A673 (cell line): ENCODE measurements around the gene CDH4.

Source experiments
- EZH2 ChIP-seq: fragments of 200-600 bp; sonication (generic); IDR thresholded peaks from 2 replicates; pipeline ENCODE4 v1.6.1; 2017; ENCODE audit warnings: borderline replicate concordance, low read depth, mild to moderate bottlenecking, mixed read lengths, antibody characterized with exemption, low read length; ENCODE audit not compliant: poor library complexity, severe bottlenecking
- TF ChIP-seq, protein P1 (sequence below): fragments of 300-800, 200-600 bp; sonication (generic); conservative IDR thresholded peaks from 2 replicates; pipeline ENCODE4 v1.5.1; 2017; ENCODE audit warnings: low read depth, mild to moderate bottlenecking, antibody characterized with exemption, low read length, moderate library complexity, mixed read lengths

DNA sequence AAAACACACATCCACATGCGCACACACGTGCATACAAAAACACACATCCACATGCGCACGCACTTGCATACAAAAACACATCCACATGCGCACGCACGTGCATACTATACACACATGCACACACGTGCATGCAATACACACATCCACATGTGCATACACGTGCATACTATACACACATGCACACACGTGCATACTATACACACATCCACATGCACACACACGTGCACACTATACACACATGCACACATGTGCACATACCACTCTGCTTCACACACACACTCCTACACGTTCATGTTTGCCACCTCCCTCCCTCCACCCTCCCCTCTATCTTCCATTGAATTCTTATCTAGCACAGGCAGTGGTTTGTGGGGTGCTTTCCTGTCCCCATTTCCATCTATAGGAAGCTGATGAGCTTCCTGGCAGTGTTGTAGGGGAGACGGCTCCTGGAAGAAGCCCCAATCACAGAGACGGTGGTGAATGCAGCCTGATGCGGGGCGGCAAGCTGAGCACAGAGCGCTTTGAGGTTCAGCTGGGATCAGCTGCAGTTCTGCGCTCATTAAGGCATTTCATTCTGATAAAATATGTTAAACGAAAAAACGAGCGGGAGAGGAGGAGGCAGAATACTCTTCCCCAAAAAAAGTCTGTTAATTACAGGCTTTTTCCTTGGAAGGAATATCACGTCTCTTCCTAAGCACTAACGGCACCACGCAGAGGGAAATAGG, 525.9 kb downstream of the CDH4 start:
- TF ChIP-seq, protein P1, sequence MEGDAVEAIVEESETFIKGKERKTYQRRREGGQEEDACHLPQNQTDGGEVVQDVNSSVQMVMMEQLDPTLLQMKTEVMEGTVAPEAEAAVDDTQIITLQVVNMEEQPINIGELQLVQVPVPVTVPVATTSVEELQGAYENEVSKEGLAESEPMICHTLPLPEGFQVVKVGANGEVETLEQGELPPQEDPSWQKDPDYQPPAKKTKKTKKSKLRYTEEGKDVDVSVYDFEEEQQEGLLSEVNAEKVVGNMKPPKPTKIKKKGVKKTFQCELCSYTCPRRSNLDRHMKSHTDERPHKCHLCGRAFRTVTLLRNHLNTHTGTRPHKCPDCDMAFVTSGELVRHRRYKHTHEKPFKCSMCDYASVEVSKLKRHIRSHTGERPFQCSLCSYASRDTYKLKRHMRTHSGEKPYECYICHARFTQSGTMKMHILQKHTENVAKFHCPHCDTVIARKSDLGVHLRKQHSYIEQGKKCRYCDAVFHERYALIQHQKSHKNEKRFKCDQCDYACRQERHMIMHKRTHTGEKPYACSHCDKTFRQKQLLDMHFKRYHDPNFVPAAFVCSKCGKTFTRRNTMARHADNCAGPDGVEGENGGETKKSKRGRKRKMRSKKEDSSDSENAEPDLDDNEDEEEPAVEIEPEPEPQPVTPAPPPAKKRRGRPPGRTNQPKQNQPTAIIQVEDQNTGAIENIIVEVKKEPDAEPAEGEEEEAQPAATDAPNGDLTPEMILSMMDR, result no peak
- no peak for TF ChIP-seq EZH2
